Fibroblast of peridontal ligament (primary cell): Measurements from ENCODE around the gene EPHB1.
A peak's percentile ranks its signal among the peaks of the same experiment; 100 is the strongest.

Experiments used
- DNase-seq: peaks from one replicate; pipeline ENCODE4 v3.0.0-alpha.2; 2010; ENCODE audit errors: extremely low read depth

Gene EPHB1

DNA sequence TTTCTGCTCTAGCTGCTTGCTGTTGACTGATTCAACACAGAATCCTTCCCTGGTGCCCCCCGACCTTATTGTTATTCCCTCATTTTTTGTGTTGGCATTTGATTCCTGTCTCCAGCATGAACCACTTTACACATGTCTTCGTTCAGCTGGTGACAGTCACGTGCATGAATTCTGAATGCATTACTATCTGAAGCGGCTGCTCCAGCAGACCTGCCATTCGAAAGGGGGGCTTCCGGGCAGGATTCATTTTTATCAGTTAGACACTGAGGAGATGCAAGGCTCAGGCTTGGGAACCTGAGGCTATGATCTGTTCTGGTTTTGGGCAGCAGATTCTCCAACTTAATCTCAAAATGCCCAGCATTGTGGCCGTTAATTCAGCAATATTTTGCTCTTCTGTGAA, 336.2 kb downstream of the EPHB1 start:
- DNase-seq, result no peak

DNA sequence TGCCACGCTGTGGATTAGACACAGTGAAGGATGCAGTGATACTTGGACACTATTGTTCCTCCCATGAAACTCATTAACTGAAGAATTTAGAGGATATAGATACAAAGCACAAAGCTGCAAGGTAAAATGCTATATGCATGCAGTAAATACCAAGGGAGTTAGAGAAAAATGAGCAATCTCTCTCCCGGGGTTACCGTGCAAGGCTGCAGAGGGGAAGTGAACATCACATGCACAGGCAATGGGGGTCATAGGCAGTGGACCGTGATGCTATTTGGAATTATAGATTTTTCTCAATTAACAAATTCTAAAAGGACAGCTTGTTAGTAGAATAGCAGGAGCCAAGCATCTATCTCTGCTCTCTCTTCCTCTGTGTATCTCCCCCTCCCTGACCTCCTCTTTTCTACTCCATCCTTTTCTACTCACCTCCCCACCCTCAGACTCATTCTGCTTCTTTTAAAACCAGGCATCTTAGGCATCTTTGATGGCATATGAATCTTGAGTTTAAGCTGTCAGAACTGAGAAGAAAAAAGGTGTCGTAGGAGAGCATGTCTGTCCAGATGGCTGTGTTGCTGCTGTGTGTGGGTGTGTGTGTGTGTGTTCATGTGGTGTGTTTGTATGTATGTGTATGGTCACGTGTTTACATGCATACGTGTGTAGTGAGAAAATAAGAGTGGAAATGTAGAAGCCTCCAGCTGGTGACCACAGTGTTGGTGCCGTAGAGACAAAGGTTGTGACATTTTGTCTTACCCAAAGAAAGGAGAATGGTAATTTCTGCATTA, 339.0 kb downstream of the EPHB1 start:
- DNase-seq, result no peak

DNA sequence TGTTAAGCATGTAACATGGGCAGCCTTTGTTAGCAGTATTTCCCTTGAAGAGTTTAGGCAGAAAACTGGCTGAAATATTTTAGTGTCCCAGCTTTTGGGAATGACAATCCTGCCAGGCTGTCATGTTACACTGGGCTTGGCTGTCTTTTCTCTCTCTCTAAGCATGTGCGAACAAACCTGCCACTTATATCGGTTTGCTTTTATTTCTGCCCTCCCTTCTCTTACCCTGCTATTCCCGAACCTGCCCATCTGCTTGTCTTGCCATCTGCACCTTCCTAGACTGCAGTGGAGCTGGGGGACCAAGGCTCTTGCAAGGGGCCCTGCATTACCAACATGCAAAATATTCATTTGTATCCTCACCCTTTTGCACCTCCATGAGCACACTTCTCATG, 339.6 kb downstream of the EPHB1 start:
- no peak for DNase-seq

DNA sequence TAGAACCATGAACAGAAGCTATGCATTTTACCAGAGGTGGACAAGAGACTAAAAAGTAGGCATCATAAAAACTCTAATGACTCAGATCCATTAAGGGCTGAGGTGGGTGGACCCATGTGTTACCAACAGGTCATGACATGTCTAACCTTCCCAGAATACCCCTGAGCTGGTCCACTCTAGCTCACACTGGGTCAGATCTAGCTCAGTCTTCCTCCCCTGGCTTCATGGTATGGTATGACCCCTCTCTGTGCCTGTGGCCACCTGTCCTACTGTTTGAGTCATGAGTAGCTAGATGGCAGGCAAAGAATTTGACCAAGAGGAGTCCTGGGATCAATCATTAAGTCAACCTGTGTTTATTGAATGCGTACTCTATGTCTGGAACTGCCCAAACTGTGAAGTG, 340.4 kb downstream of the EPHB1 start:
- no peak for DNase-seq

DNA sequence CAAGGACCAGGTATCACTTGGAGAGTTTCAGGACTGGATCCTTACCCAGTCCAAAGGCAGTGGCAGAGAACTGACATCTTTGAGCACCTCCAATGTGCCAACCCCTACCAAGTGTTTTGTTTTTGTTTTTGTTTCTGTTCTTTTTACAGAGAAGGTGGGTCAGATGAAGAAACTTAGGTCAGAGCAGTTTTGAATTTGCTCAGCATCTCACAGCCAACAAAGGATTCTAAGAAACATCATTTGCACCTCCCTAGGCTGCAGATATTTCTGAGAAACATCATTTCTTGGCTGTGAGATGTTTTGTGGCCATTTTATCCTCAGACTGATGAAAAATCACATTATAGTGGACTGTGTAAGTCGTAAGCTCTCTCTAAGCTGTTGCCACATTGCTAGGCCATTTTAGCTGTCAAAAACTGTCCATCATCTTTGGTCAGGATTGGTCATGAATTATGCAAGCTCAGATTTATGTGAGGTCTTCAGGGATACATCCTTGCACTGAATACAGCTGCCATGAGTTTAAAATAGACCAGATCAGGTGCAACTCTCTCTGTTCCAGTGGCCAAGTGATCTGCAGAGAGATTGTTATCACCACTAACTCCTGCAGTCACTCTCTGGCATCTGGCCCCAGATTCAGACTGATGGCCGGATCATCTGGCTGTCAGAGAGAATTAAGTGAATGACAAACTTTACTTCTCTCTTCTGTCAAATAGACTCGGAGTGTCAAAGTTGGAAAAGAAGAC, 341.5 kb downstream of the EPHB1 start:
- DNase-seq, result no peak

DNA sequence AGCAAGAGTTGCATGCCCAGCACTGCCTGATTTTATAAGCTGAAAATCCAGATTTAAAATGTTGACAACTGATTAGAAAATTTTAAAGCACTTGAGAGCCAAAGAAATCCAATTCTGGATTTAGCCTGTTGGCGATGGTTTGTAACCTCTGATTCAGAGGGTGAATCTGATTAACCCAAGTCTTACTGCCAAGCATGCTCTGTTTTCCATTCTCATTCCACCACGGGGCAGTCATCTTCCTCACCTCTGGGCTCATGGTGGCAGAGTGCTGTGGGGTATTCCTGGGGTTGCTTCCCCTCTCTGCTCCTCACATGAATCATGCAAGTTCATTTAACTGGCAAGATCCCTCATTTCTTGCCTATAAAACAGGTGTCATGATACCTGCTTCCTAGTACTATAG, 342.2 kb downstream of the EPHB1 start:
- no peak for DNase-seq

DNA sequence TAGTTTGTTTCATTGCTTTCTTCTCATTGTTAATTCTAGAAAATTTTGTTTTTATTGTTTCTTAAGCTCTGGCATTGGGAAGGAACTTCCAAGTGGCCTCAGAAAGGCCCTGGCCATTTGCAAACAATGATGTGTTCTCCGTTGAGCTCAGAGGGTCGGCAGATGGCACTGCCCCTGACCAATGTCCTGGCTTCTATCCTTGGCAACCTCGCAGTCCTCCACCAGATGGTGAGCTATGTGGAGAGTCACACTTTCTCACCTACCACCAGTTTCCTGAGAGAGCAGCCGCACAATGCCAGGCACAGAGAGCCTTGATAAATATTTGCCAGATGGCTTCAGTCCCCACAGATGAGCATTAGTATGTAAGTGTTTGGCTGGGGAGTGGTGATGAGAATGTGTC, 343.7 kb downstream of the EPHB1 start:
- no peak for DNase-seq

DNA sequence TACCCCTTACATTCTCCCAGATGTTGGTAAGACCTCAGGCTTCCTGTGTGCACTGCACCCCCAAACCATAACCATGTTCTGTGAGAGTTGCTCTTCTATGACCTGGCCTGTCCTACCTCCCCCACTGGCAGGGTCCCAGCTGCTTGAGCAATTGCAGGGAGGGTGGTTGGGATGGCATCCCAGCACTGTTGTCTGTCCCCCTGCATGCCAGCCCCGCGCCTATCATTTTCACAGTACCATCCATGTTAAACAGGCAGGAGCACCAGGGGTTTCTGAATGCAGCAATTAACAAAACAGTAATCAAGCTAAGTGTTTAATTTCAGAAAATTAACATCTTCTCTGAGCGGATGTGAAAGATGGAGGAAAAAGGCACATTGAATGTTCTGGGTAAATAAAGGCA, 345.5 kb downstream of the EPHB1 start:
- DNase-seq, result no peak

DNA sequence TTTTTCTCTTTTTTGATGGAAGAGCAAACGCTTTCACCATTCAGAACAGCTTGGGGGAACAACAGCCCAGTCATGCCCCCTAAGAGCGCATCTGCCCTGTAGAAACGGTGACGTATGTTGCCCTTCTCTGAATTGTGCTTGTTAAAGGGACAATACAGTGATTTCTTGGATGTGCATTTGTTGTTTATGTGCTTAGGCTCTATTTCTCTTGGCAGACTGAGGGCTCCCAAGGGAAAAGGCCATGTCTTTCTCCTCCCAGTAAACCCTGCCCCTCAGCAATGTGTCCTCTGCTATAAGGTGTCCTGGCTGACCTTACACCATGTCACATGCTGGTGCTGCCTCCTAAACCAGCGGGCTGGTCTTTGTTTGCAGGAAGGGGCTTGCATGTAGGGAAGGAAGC, 346.1 kb downstream of the EPHB1 start:
- no peak for DNase-seq

DNA sequence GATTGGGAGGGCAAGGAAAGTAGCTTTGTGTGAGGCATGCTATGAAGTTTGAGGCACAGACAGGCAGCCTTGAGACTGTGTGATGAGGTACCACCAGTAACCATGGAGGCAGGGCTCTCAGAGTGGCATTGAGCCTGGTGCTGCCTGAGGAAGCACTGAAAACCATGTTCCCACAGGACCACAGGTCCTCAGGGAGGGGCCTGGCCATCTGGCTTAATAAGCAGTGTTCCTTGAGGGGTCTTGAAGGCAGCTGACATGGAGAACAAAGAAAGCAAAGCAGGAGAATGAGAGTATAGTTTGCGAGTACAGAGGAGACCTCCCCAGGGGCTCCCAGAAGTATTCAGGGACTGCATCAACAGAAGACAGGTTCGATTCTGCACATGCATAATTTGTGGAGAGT, 346.6 kb downstream of the EPHB1 start:
- no peak for DNase-seq

DNA sequence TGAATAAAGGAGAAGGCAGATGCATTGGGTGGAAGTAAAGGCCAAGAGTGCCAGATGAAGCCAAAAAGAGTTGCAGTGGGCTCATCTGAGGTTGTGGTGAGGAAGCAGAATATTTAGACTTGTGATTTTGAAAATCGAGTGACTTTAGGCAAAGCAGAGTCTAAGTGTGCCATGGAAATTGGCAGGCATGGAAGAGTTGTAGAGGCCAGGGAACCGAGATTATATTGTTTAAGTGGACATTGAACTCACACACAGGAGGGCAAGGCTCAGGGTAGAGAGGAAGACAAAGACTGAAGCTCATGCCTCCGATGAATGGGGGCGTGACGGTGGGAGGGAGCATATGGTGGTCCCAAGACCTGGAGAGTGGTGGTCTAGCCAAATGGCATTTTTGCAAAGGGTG, 347.5 kb downstream of the EPHB1 start:
- DNase-seq, result no peak

DNA sequence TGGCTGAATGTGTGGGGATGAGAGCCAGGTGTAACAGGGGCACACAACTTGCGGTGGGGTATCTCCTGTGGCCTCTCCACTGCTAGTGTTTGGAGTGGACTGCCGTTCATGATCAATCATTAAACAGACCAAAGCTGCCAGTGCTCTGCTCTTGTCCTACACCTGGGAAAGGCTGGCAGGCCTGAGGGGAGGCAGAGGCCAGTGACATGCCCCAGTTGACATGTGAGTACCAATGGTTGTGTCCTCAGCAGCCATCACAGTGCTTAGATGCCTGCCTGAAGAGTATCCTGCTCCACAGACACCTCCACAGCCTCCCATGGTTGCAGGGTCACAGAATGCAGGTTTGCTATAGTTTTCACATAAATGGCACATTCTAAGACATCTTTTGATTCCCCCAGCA, 348.4 kb downstream of the EPHB1 start:
- no peak for DNase-seq

DNA sequence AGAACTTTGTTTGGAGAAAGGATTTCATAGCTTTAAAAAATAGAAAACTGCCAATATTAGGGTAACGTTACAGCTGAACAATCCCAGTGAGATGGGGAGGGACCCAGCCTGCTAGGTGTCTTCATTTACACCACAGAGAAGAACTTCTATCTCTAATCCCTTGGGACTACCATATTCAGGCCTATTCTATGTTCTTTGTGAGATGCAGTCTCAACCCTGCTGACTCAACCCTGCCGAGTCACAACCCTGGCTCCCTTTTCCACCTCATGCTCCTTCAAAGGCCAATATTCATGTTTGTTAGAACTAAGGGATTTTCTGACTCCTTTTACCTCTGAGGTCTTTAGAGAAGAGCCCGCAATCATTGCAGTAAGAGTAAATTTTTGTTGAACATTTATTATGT, 350.5 kb downstream of the EPHB1 start:
- DNase-seq, result peak; percentile 27

DNA sequence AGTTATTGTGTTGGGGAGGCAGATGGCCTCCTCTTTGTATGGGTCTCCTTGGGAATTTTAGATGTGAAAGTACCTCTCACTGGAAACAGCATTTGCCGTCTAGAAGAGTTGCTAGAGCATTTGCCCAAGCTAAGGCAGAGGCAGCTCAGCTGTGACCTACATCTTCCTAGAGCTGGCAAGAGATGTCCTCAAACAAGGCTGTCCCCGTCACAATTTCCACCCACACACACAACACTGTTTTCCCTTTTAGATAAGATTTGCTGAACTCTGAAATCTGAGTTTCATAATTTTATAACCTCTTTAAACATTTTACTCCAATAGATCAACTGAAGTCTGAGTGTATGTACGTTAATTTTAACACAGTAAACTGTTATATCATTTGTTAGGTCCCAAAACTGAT, 352.6 kb downstream of the EPHB1 start:
- no peak for DNase-seq

DNA sequence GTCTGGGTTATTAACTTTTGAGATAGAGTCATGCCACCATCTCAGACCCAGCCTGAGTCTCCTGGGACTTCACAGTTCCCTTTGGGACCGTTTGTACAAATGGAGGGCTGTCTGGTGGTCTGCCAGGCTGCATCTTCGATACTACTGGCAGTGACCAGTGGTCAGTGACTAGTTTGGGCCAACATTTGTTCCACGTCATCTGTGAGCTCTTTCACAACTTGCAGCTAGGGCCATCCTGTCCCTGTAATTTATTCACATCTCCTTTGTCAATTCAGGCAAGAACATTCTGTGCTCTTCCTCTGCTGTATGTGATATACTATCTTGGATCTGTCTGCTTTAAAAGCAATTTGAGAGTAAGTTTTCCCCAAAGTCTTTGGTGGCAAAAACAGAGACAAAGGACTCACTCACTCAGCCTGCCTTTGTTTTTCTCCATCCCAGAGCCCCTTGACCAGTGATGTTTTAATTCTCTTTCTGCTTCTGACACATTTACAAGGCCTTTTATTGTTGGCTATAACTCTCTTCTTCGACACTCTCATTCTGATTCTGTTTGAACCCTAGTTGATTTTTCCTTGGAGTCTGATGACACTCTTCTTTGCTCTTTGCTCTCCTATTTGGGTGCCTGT, 353.4 kb downstream of the EPHB1 start:
- DNase-seq, result no peak

DNA sequence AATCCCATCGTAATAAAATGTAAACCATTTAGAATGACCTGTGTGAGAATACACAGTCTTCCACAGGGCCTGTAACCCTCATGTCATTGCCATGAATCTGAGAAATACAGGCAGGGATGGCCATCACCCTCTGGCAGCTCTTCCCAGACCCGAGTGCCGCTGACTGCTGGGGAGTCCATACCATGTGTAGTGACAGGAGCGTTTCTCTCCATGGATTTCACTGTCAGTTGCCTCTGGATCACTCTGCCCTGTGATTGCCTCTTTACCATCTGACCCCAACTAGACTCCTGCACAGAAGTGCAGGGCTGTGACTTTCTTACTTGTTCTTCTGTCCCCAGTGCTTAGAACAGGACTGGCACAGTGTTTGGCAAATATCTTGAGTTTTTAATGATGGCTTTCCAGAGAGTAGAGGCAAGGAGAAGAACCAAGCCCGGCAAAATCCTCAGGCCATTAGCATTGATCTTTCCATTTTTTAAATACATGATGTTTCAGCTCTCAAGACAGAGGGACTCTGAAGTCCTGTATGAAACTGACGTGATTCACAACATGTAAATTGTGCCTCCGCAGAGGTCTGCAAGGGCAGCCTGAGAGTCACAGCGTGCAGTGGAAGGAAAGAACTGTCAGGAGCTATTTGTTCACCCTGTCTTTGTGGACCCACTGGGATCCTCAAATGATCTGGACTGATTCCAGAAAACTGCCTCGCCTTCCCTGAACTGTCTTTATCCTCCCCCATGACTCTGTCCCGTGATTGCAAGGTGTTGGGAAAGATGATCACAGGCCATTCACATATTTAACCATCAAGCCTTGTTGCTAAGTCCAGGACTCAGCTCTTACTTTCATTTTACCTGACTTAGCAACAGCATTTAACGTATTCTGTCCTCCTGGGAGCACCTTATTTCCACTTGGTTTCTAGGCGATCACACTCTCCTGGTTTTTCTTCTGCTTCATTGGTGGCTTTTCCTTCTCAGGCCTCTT, 354.9 kb downstream of the EPHB1 start:
- no peak for DNase-seq

DNA sequence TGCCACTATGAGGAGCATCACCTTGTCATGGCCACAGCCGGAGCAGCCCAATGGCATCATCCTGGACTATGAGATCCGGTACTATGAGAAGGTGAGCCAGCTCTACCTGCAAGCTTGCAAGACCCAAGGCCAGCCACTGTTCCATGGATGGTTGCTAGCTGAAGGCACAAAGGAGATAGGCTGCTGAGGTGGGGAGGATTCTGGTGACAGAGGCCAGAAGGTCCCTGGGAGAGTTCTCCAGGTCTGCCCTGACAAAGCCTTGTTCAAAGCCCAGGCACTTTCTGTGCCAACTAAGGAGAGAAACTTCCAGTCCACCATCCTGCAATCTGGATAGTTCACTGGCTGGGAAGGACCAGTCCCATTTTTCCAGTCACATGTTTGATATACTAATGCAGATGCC, 359.1 kb downstream of the EPHB1 start:
- no peak for DNase-seq

DNA sequence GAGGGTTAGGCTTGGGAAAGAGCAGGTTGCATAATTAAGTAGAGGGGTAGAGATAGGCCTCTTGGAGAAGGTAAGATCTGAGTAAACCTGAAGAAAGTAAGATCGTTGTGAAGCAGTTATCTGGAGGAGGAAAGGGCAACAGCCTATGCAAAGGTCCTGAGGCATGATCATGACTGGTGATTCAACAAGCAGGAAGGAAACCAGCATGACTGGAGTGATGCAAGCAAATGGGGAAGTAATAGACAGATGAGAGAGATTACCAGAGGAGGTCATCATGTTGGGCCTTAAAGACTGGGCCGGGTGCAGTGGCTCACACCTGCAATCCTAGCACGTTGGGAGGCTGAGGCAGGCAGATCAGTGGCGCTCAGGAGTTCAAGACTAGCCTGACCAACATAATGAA, 360.2 kb downstream of the EPHB1 start:
- DNase-seq, result no peak

DNA sequence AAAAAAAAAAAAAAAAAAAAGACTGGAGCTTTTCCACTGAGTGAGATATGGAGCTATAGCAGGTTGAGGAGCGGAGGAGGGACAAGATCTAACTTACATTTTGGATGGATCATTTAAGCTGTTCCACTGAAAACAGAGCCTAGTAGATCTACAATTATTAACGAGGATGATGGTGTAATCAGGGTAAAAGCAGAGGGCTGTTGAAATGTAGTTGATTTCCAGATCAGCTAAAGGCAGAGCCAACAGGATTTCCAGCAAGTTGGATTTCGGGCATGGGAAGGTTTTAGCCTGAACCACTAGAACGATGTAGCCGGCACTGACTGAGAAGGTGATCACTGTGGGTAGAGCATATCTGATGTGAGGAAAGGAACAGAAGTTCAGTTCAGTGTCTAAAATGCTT, 360.7 kb downstream of the EPHB1 start:
- no peak for DNase-seq

DNA sequence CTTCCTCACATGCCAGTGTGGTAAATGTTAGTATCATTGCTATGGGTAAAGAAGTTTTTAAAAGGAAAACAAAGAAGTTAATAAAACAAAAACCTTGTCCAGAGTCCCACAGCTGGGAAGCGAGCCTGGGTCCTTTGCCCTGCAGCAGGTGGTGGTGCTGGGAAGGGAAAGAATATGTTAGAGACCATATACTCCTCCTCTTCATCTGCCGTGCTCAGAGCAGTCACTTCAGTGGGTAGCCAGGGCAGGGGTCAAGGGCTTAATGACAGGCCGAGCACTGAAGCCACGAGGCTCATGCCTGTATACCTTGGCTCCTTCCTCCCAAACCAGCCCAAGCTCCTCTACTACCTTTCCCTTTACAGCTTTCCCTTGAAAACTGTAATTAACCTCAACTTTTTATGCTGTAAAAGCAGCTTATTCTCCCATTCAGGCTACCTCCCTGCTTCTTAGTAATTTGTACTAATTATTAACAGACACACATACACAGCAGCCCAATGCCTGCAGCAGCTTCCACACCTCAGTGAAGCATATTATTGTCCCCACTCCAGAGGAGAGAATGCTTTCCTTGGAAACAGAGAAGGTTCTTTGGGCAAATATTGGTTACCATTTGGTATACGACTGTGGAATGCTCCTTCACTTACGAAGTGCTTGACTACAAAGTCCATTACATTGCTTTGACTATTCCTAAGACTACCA, 362.1 kb downstream of the EPHB1 start:
- DNase-seq, result no peak

DNA sequence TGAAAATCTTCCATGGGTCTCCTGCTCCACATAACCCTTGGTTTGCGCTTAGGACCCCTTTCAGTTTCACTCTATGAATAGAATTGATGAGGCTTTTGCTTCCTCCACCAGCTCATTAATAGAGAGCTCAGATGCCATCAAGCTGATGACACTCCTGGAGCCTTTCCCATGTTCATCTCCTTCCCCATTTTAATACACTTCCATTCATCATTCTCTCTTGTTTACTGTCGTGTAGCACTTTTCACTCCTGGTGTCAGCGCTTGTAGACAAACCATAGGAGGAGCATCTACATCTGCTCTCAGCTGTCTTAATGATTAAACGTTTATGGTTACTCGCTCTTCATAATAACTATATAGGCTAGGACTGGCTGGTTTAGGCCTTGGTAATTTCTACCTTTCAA, 363.5 kb downstream of the EPHB1 start:
- no peak for DNase-seq
